ELF-1 (cell line): Measurements from ENCODE around the gene PANK4.

Experiments used
- DNase-seq: peaks from one replicate; pipeline ENCODE4 v3.0.0-alpha.2; 2016; ENCODE audit warnings: low read depth, low spot score

PANK4 gene

DNA sequence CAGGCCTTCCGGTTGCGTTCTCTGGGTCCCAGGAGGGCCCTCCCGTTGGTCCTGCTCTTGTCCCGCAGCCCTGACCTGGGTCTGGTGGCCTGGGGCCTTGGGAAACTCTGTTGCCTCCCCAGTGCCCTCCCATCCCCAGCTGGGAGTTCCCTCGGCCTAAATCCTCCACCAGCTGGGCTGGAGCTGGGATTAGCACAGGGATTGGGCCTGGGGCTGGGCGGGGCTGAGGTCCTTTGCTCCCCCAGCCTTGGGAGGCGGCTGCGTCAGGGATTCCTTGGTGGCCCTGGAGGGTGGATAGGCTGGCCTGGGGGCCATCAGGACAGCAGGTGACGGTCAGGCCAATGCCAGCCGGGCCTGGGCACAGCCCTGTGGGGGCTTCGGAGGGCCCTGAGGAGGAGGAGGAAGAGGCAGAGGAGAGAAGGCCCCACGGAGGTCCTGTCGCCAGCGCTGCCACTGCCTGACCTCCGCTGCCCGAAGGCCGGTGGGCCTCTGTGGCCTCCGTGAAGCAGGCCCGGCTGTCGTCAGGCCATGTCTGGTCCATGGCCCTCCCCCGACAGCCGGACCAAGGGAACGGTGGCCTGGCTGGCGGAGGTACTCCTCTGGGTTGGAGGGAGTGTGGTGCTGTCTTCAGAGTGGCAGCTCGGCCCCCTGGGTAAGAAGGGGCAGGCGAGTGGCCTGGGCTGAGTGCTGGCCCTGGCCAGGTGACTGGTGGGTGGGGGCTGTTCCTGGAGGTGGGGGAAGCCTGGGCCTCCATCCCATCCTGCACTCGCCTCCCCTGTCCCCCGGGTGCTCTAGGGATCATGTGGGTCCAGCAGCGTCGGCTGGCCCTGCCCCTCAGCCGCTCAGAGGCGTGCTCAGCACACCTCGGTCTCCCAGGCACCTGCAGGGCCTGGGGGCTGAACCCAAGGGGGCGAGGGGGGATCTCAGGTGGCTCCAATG is 50.1 kb downstream of the PANK4 start, which contains the start of gene PLCH2:
TSS of gene PLCH2 (plus strand) at position 229 of the 939 bp plus-strand sequence. CDS start at position 529, 300 bp downstream.
- DNase-seq: no peak

DNA sequence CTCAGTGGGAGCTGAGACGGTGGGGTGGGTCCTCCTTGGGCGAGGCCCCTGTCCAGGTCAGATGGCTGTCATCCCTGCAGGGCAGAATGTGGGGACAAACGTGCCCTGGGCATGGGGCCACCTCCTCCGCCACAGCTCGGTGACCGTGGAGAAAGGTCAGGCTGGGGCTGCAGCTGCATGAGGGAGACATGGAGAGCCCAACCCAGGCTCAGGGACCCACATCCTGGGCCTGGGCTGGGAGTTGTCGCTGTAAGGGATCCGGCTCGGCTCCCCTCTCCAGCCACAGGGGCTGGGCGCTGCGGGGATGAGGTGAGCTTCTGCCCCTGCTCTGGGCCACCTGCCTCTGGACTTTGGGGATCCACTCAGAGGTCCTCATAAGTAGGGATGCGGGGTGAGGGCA is 50.8 kb downstream of the PANK4 start:
- no peak for DNase-seq

DNA sequence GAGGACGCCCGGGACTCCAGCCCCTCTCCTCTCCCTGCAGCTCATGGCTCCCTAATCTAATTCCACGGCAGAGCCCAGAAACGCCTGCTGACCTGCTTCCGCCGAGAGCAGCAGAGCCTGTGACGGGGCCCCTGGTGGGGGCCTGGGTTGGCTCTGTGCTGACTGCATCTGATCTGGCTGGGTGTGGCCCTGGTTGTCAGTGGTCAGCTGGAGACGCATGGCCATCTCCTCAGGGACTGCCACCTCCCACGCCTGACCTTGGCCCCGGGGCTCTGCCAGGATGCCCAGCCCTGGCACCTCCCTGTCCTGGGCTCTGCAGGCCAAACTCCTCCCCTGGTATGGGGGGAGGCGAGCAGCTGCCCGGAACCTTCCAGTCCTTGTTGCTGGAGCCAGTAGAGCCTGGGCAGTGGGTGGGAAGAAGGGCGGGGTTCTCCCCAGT is 51.4 kb downstream of the PANK4 start:
- DNase-seq: no peak

DNA sequence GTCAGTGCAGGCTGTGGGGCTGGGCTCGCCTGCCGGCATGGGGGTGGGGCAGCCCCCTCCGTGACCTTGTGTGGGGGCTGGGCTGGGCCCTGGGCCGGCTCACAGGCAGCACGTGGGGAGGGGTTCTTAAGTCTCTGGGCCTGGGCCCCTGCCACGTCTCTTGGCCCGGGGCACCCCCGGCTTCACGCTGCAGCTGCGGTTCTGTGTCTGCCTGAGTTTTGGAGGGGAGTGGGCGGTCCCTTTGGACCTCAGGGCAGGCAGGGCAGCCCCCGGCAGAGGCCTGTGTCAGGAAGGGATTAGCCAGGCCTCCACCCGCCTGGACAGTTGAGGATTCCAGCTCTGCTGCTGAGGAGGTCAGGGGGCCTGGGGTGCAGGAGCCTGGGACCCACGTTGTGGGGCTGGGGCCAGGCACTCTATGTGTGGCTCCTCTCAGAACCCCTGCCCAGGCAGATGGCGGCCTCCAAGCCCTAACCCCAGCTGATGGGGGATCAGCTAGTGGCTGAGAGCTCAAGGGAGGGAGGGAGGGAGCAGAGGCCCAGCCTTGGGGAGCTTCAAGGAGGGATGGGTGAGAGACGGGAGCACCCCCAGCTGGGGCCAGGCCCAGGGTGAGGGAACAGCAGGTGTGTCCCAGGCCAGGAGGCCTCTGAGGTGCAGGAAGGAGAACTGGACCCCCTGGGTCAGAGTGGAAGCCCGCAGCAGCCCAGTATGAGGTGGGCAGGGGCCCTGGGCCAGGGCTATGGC is 52.1 kb downstream of the PANK4 start:
- DNase-seq: peak; percentile 26

DNA sequence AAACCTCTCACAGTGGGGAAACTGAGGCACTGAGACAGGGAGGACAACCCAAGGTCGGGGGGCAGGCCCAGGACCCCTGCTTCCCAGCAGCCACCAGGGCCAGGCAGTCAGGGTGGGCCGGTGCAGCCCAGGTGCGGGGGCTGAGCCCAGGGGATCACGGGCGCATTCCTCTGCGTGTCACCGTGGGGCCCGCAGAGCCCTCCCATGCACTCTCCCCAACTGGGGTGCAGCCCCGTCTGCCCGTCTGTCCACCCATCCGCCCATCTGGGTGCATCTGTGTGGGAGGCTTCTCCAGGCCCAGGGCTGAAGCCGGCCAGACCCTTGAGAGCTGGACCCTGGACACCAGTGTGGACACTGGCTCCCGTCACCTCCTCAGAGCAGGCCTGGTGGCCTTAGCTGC is 53.2 kb downstream of the PANK4 start:
- DNase-seq: no peak

DNA sequence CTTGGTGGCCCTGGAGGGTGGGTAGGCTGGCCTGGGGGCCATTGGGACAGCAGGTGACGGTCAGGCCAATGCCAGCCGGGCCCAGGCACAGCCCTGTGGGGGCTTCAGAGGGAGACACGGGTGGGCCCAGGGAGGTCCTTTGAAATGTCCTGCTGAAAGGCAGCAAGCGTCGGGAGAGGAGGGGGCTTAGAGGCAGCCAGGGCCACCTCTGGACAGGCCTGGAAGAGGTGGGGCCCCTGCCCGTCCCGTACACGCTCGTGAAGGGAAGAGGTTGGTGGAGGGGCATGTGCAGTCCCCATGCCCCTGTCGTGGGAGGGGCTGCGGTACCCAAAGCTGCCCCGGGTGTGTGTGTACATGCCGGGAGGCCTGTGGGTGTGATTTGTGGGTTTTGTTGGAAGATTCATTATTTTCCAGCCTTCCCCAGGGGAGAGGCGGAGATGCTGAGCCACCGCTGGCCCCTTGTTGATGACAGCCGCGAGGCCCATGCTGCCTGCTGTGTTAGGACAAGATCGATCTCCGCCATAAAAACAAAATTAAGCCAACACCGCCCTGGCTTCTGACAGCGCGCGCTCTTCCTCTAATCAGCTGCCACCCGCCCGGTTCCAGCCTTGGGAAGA is 53.7 kb downstream of the PANK4 start:
- no peak for DNase-seq

DNA sequence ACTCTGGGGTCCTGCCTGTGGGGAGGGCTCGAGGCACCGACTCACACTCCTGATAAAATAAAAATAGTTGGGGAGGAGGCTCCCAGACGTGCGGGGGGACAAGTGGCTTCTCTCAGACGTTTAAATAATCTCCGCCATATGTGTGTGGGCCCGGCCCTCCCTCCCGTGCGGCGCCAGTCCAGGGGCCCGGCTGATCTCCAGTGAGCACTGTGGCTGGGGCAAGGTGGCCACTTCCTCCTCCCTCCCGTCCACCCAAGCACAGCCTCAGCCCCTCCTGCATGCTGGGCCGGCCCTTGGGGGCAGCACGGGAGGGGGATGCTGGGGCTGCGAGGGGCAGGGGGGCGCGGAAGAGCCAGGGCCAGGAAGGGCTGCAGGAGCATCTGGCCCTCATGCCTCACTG is 54.3 kb downstream of the PANK4 start:
- DNase-seq: no peak

DNA sequence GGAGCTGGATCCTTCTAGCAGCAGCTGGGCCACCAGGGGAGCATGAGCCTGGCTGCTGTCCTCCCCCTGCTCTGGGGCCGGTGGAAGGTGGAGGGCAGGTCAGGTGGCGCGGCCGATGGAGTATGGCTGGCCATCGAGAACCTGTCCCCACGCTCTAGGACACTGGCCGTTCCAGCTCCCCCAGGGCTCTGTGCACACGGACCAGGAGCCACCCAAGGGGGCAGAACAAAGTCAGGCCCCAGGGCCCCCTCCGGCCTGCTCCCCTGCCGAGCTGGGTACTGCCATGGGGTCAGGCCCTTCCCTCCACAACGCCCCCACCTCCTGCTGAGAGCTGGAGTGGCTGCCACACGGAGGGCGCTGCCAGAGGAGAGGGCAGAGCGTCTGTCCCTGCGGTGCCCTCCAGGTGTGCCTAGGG is 54.8 kb downstream of the PANK4 start:
- DNase-seq: no peak

DNA sequence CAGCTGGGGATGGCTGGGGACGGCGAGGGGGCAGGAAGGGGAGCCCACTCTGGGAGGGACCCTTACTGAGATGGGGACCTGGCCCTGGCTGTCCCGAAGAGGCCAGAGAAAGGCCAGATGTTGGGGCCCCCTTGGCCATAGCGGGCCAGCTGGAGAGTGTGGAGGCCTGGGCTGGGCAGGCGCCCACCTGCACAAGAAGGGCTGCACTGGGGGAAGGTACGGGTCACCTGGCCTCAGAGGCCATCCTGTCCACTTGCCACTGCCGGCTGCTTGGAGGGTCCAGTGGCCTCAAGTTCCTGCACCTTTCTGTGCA is 55.3 kb downstream of the PANK4 start:
- DNase-seq: no peak

DNA sequence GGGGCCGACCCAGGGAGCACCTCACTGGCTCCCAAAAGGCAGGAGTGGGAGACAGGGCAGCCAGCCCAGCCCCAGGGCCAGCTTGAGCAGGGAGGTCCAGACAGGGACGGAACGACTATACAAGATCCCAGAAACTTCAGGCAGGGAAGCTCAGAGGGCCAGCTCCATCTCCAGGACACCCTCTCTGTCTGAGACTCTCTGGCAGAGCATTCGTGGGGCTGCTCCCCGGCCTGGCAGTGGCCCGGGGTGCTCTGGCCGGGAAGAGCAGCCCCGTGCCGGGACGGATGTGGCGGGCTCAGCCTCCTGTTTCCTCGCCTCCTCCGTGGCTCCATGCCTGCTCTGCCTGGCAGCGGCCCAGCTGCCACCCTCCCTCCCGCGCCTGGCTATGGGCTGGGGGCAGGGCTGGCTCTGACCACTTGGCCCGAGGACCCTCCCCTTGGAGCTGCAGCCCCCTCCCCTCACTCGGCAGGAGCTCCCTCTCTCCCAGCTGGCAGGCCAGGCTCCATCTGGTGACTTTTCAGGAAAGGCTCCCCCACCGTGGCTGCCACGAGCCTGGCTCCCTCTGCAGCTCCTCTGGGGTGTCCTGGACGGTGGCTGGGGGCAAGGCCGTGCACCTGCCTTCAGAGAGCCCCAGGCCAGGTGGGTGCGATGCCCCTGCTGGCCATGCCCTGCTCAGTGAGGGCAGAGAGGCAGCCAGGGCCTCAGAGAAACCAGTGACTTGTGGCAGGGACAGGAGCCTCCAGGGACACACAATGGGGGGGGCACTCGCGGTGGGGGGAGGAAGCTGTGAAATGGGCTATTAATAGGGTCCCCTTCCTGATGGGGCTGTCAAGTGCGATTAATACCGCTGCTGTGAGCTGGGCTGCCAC is 55.9 kb downstream of the PANK4 start:
- DNase-seq: no peak

DNA sequence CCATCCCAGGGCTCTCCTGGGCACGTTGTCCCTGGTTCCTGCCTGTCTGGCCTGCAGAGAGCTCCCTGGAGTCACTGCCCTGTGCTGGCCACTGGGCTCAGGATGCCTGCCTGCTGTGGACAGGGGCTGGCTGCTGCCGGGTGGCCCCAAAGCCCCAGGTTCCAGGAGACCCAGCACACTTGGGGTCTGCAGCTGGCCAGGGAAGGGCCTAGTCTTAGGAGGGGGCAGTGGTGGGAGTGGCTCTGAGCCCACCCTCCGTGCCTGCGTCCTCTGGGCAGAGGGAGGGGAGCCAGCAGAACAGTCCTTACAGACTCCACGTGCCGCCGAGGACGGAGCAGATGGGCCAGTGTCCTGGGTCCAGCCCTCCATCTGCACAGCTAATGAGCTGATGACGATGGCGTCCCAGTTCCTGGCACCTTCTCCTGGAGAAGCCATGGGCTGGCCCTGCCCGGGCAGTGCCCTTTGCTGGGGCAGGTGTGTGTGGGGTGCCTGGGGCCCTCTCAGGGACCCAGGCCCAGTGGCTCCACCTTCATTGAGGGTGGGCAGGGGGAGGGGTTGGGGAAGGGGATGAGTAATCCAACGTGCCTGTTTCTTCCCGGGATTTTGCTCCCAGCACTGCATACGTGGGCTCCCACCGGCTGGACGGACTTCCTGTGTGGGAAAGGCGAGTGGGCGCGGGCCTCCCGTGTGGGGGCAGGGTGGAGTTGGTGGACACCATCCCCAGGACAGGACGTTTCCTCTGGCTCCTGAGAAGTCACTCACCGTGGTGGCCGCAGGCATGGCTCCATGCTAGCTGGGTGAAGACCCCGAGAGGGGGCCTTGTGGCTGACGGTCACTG is 57.1 kb downstream of the PANK4 start:
- DNase-seq: no peak

DNA sequence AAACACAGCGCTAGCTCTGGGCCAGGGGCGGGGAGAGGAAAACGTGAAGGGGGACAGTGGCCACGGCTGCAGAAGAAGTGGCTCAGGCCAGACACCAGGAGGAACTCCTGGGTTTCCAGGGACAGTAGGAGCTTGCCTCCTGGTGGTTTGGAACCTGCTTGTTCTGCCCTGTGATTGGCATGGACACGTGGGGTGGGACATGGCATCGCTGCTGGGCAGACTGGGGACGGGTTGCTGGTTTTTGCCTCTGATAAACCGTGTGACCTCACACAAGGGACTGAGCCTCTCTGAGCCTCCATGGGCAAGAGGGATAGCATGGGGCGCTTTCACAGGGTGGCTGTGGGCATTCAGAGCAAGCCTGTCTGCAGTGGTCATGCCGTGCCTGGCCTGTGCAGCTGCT is 57.9 kb downstream of the PANK4 start:
- DNase-seq: no peak

DNA sequence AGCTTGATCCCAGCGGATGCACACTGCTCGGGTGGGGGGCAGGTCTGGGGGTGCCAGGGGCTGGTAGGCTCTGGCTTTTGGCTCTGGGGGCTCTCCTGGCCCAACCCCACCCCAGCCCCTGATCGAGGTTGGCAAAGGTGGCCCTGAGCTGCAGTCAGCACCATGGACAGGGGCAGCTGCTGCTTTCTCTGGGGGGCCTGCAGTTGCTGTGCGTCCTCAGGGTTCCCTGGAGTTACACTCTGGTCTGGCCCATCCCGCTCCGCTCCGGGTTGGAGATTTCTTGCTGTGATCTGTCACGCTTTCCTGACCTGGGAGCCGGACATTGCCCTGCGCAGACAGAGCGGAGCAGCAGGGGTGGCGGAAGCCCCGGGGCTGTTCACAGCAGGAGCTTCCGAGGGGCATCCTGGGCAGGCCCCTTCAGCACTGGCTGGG is 58.3 kb downstream of the PANK4 start:
- peak; percentile 79 for DNase-seq

DNA sequence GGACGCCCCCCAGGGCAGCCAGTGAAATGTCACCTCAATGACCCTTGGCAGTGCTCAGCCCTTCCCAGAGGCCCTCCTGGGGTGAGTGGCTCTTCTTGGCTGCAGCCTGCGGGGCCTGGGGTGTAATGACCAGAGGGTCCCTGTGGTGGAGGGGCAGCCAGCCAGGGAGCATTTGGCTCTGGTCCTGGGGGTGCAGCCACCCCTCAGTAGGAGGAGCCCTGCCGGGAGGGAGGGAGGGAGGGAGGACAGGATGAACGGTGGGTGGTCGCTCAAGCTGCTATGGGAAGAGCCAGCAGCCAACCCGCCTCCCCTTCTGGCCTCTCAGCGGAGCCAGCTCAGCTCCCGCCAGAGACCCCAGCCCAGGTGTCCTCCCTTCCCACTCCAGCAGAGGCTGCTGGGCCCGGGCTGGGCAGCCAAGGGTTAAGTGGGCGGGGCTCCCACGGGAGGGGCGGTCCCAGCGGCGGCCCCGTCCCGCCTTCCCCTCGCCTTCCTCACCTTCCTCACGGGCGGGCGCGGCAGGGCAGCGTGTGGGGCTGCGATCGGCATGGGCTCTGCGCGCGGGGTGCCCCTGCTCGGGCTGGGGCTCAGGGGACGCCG is 59.3 kb downstream of the PANK4 start:
- DNase-seq: peak; percentile 45

DNA sequence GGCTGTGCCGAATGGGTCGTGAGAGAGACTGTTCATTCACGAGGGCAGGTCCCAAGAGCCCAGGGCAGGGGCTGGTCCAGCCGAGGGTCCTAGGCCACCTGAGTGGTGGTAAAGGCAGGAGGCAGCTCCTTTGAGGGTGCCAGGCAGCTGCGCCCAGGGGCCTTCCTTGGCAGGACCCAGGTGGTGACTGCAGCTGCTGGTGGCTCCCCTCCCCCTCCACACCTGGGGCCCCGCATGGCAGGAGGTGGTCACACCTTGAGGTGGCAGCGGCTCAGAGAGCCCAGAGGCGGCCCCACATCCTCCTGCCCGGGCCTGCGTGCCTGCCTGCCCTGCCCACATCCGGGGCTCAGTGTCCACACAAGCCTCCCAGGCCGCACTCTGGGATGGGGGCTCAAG is 60.1 kb downstream of the PANK4 start:
- no peak for DNase-seq

DNA sequence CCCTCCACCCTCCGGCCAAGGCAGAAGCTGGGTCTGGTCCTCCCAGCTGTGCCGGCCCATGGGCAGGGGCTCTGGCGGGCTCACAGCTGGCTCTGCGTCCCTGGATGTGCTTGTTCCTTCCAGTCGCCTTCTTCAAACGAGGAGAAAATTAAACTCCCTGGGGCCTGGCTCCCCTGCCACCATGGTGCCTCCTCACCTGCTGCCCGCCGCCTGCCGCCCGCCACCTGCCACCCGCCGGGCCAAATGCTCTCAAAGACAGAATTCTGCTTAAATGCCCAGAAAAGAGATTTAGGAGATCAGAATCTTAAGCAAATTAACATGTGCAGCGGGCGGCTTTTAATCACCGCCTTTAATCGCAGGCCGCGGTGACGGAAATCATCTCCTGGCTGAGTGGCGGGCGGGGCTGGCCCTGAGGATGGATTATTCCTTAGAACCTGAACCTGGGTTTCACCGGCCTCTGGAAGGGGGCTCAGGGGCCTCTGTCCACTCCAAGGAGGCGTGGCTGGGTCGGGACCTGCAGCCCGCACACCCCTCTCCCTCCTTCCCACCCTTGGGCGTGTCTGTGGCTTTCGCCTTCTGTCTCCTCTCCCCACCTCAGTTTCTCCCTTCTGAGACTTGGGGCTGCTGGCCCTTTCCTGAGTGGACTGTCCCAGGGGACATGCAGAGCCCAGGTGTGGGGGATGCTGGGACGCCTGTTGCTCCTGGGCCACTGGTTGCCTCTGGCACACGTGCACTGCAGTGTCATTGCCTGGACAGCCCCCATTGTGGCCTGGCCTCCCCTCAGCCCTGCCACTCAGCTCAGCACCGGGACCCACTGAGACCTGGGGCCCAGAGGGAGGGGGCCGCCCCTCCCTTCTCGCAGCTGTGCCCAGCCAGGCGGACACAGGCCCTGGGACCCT is 60.8 kb downstream of the PANK4 start:
- DNase-seq: no peak

DNA sequence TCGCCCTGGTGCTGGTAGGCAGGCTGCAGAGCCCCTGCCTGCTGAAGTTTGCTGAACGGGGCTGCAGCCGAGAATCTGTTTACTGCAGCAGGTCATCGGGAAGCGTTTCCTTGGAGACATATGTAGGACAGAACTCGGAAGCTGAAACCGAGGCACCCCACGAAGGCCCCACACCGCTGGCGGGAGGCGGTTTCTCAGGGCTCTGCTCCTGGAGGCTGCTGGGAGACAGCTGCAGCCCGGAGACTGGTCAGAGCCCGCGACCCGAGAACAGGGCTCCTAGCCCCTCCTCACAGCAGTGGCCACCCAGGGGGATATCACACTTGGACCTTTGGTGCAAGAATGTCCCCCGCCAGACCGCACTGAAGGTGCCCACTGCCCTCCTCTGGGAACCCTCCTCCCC is 63.0 kb downstream of the PANK4 start:
- DNase-seq: no peak

DNA sequence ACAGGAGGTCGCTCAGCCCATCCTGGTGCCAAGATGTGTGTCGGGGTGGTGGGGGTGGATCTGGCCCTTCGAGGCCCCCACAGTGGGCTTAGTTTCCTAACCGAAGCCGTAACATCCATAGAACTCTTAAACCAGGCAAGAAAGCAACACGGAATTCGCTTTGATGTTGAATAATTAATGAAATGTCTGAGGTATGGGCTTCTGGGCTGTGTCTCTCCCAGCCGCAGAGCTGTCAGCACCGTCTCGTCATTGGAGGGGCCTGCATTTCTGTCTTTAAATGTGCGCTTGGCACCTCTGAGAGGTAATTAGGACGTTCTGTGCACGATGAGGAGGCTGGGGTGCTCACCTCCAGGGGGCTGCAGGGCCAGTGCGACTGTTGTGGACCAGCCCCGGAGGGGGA is 63.6 kb downstream of the PANK4 start:
- no peak for DNase-seq
